Measurements from ENCODE around the gene PDAP1.

DNA sequence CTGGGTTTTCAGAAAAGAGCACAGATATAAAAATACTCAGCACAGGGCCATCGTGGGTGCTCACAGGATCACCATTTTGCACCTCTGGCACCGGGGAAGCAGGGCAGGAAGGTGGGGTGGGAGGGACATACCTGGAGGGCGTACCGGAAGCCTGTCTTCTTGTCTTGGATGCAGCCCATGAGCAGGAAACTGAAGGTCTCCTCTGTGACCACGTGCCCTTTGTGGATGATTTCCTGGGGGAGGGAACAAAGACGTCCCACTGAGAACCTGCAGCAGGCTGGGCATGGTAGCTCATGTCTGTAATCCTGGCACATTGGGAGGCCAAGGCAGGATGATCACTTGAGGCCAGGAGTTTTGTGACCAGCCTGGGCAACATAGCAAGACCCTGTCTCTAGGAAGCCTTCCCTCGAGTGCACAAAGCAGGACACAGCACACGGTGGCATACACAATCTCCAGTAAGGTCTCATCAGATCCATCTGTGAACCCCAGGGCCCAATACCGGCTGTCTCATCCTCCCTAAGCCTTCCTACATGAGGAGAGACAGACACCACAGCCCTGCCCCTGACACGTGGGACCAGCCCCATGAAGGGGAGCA lies 20.7 kb upstream of the PDAP1 start:
- TF ChIP-seq, protein P1, sequence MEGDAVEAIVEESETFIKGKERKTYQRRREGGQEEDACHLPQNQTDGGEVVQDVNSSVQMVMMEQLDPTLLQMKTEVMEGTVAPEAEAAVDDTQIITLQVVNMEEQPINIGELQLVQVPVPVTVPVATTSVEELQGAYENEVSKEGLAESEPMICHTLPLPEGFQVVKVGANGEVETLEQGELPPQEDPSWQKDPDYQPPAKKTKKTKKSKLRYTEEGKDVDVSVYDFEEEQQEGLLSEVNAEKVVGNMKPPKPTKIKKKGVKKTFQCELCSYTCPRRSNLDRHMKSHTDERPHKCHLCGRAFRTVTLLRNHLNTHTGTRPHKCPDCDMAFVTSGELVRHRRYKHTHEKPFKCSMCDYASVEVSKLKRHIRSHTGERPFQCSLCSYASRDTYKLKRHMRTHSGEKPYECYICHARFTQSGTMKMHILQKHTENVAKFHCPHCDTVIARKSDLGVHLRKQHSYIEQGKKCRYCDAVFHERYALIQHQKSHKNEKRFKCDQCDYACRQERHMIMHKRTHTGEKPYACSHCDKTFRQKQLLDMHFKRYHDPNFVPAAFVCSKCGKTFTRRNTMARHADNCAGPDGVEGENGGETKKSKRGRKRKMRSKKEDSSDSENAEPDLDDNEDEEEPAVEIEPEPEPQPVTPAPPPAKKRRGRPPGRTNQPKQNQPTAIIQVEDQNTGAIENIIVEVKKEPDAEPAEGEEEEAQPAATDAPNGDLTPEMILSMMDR (conservative IDR thresholded peaks at IDR 0.05; ENCODE audit: low read depth in 2 of 2) = no peak
- TF ChIP-seq EZH2phosphoT487 (IDR thresholded peaks at IDR 0.05; ENCODE audit: unreplicated experiment) (no peak), POLR2AphosphoS5 (IDR thresholded peaks at IDR 0.05; ENCODE audit: low read depth) (no peak), ZNF331 (CRISPR knock-in tag; IDR thresholded peaks at IDR 0.05; ENCODE audit: low read depth) (no peak), CREB1 (CRISPR knock-in tag; IDR thresholded peaks at IDR 0.05; ENCODE audit: low read depth) (no peak), EZH2 (IDR thresholded peaks at IDR 0.05; ENCODE audit: low read depth, unreplicated experiment) (no peak), JUNB (IDR thresholded peaks at IDR 0.05; ENCODE audit: unreplicated experiment) (no peak), NANOG (IDR thresholded peaks at IDR 0.05; ENCODE audit: borderline replicate concordance) (no peak), ZNF114 (CRISPR knock-in tag; IDR thresholded peaks at IDR 0.05) (no peak)
- TF ChIP-seq, protein P2, sequence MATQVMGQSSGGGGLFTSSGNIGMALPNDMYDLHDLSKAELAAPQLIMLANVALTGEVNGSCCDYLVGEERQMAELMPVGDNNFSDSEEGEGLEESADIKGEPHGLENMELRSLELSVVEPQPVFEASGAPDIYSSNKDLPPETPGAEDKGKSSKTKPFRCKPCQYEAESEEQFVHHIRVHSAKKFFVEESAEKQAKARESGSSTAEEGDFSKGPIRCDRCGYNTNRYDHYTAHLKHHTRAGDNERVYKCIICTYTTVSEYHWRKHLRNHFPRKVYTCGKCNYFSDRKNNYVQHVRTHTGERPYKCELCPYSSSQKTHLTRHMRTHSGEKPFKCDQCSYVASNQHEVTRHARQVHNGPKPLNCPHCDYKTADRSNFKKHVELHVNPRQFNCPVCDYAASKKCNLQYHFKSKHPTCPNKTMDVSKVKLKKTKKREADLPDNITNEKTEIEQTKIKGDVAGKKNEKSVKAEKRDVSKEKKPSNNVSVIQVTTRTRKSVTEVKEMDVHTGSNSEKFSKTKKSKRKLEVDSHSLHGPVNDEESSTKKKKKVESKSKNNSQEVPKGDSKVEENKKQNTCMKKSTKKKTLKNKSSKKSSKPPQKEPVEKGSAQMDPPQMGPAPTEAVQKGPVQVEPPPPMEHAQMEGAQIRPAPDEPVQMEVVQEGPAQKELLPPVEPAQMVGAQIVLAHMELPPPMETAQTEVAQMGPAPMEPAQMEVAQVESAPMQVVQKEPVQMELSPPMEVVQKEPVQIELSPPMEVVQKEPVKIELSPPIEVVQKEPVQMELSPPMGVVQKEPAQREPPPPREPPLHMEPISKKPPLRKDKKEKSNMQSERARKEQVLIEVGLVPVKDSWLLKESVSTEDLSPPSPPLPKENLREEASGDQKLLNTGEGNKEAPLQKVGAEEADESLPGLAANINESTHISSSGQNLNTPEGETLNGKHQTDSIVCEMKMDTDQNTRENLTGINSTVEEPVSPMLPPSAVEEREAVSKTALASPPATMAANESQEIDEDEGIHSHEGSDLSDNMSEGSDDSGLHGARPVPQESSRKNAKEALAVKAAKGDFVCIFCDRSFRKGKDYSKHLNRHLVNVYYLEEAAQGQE (IDR thresholded peaks at IDR 0.05; ENCODE audit: unreplicated experiment) = no peak
- TF ChIP-seq, protein P3, sequence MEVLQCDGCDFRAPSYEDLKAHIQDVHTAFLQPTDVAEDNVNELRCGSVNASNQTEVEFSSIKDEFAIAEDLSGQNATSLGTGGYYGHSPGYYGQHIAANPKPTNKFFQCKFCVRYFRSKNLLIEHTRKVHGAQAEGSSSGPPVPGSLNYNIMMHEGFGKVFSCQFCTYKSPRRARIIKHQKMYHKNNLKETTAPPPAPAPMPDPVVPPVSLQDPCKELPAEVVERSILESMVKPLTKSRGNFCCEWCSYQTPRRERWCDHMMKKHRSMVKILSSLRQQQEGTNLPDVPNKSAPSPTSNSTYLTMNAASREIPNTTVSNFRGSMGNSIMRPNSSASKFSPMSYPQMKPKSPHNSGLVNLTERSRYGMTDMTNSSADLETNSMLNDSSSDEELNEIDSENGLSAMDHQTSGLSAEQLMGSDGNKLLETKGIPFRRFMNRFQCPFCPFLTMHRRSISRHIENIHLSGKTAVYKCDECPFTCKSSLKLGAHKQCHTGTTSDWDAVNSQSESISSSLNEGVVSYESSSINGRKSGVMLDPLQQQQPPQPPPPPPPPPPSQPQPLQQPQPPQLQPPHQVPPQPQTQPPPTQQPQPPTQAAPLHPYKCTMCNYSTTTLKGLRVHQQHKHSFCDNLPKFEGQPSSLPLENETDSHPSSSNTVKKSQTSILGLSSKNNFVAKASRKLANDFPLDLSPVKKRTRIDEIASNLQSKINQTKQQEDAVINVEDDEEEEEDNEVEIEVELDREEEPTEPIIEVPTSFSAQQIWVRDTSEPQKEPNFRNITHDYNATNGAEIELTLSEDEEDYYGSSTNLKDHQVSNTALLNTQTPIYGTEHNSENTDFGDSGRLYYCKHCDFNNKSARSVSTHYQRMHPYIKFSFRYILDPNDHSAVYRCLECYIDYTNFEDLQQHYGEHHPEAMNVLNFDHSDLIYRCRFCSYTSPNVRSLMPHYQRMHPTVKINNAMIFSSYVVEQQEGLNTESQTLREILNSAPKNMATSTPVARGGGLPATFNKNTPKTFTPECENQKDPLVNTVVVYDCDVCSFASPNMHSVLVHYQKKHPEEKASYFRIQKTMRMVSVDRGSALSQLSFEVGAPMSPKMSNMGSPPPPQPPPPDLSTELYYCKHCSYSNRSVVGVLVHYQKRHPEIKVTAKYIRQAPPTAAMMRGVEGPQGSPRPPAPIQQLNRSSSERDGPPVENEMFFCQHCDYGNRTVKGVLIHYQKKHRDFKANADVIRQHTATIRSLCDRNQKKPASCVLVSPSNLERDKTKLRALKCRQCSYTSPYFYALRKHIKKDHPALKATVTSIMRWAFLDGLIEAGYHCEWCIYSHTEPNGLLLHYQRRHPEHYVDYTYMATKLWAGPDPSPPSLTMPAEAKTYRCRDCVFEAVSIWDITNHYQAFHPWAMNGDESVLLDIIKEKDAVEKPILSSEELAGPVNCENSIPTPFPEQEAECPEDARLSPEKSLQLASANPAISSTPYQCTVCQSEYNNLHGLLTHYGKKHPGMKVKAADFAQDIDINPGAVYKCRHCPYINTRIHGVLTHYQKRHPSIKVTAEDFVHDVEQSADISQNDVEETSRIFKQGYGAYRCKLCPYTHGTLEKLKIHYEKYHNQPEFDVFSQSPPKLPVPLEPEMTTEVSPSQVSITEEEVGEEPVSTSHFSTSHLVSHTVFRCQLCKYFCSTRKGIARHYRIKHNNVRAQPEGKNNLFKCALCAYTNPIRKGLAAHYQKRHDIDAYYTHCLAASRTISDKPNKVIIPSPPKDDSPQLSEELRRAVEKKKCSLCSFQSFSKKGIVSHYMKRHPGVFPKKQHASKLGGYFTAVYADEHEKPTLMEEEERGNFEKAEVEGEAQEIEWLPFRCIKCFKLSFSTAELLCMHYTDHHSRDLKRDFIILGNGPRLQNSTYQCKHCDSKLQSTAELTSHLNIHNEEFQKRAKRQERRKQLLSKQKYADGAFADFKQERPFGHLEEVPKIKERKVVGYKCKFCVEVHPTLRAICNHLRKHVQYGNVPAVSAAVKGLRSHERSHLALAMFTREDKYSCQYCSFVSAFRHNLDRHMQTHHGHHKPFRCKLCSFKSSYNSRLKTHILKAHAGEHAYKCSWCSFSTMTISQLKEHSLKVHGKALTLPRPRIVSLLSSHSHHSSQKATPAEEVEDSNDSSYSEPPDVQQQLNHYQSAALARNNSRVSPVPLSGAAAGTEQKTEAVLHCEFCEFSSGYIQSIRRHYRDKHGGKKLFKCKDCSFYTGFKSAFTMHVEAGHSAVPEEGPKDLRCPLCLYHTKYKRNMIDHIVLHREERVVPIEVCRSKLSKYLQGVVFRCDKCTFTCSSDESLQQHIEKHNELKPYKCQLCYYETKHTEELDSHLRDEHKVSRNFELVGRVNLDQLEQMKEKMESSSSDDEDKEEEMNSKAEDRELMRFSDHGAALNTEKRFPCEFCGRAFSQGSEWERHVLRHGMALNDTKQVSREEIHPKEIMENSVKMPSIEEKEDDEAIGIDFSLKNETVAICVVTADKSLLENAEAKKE (CRISPR knock-in tag; IDR thresholded peaks at IDR 0.05) = no peak
